Activated naive CD4-positive, alpha-beta T cell treated with anti-CD3 and anti-CD28 coated beads for 36 hours (primary cell): ENCODE results near the gene VAC14. TPM values are rescaled to one million over a fixed set of nuclear protein-coding genes. Genes with fewer than 3 reads are reported as not detected.

Experiments used
- CTCF ChIA-PET: fragments of 350-600 bp; sonication (Branson Sonifier 250); formaldehyde crosslinking; loops from one replicate; lab custom pipeline; 2021; ENCODE audit warnings: antibody characterized with exemption; lab: Charles Lee
- DNase-seq: peaks from one replicate; pipeline ENCODE4 v3.0.0-alpha.2; 2020
- H3K27ac Mint-ChIP-seq: one replicate; pipeline ENCODE4 v1.8.0; 2021; ENCODE audit warnings: mild to moderate bottlenecking, mixed read lengths
- H3K27me3 Mint-ChIP-seq: one replicate; pipeline ENCODE4 v1.8.0; 2021; ENCODE audit warnings: low read depth, mixed read lengths
- H3K36me3 Mint-ChIP-seq: one replicate; pipeline ENCODE4 v1.8.0; 2021; ENCODE audit warnings: low read depth, mixed read lengths
- H3K4me1 Mint-ChIP-seq: one replicate; pipeline ENCODE4 v1.8.0; 2021; ENCODE audit warnings: low read depth, mixed read lengths
- H3K4me3 Mint-ChIP-seq: one replicate; pipeline ENCODE4 v1.8.0; 2021; ENCODE audit warnings: mild to moderate bottlenecking, moderate library complexity, mixed read lengths
- H3K9me3 Mint-ChIP-seq: one replicate; pipeline ENCODE4 v1.8.0; 2021; ENCODE audit warnings: mixed read lengths
- intact Hi-C: fragments of 100-400 bp; cut with micrococcal nuclease; formaldehyde crosslinking; loops from one replicate; pipeline ENCODE4 v1.15.1; 2023
- total RNA-seq, 2 experiments: library from RNA; stranded (reverse); gene quantifications; one replicate each; pipeline ENCODE4 v1.2.3, GENCODE V29; 2021

VAC14 gene
- total RNA-seq, 2 experiments from 2014 or later = 19.6 to 20.6 TPM

DNA sequence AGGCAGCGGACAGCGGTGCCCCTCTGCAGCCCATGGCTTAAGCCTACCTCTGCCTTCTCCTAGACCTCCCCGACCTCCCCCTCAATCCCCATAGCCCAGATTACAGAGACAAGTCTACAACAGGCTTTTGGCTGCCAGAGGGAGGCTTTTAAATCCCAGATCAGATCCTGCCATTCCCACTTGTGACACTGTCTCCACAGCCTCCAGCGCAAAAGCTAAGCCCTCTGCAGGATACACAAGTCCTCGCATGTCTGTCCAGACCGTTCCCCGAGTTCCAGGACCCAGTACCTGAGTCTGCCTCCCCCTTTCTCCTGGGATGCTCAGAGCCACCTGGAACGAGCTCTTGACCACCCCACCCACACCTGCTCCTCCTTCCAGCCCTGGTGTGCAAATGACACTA is 31.2 kb downstream of the VAC14 start:
- no peak overlapping the region for H3K27ac Mint-ChIP-seq
- no peaks in the 10 kb centered on the region for H3K27me3 Mint-ChIP-seq
- DNase-seq = no peak
- H3K9me3 Mint-ChIP-seq = no peaks in the 10 kb centered on the region
- CTCF ChIA-PET = interaction anchor here (0.6 to 5.8 kb wide), 11 partner anchors 9 to 142 kb away, joined by 3 to 70 read pairs (median 8); no protein-coding TSS in a partner anchor
- H3K4me1 Mint-ChIP-seq = peaks cover 3% of the 10 kb centered on the region
- H3K4me3 Mint-ChIP-seq = no peak overlapping the region
- intact Hi-C loops = loop anchor here (10.0 kb wide), 1 partner anchor 605 kb away; no protein-coding TSS in a partner anchor
- H3K36me3 Mint-ChIP-seq = peaks cover 4% of the 10 kb centered on the region

DNA sequence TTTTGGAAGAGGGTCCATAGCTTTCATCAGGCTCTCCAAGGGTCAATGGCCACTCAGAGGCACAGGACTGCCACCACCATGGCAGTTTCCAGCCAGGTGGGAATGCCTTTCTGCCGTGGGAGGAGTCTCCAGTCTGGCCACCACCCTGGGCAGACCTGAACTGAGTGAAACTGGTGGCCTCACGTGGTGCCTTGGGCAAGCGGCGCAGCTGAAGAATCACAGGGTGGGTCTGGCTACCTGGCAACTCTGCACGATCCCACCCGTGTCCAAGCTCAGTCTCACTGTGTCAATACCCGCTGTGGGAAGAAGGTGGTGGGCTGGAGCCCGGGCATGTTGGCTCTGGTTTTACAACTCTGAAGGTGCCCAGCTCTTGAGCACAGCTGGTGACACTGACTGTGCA is 31.8 kb downstream of the VAC14 start:
- Mint-ChIP-seq H3K4me1 (peaks cover 3% of the 10 kb centered on the region), H3K27ac (no peak overlapping the region), H3K27me3 (no peaks in the 10 kb centered on the region), H3K4me3 (no peak overlapping the region), H3K9me3 (no peaks in the 10 kb centered on the region), H3K36me3 (peaks cover 4% of the 10 kb centered on the region)
- intact Hi-C loops = no loop called here
- DNase-seq = no peak
- CTCF ChIA-PET = interaction anchor here (1.3 to 5.8 kb wide), 4 partner anchors 10 to 96 kb away, joined by 5 to 70 read pairs (median 10); no protein-coding TSS in a partner anchor

DNA sequence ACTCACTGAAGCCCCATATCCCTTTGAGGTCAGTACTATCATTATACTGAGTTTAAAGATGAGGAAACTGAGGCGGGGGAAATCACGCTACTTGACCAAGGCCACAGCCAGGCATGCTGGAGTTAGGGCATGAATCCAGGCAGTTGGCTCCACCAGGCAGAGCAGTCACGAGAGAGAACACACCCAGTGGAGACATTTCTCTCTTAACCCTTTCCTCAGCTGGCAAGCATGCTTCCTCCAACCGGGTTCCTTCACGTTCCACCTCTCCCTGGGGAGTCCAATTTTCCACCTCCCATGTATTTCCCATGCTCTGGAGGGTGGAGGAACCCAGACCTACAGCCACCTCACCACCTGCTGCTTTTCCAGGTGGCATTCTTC is 32.8 kb downstream of the VAC14 start:
- Mint-ChIP-seq H3K36me3 (peaks cover 3% of the 10 kb centered on the region), H3K4me1 (peaks cover 3% of the 10 kb centered on the region), H3K27ac (no peak overlapping the region), H3K9me3 (no peaks in the 10 kb centered on the region), H3K27me3 (no peaks in the 10 kb centered on the region), H3K4me3 (no peak overlapping the region)
- CTCF ChIA-PET = interaction anchor here (2.2 to 5.8 kb wide), 2 partner anchors 87 to 95 kb away, joined by 7 to 70 read pairs; no protein-coding TSS in a partner anchor
- no peak for DNase-seq
- intact Hi-C loops = no loop called here

DNA sequence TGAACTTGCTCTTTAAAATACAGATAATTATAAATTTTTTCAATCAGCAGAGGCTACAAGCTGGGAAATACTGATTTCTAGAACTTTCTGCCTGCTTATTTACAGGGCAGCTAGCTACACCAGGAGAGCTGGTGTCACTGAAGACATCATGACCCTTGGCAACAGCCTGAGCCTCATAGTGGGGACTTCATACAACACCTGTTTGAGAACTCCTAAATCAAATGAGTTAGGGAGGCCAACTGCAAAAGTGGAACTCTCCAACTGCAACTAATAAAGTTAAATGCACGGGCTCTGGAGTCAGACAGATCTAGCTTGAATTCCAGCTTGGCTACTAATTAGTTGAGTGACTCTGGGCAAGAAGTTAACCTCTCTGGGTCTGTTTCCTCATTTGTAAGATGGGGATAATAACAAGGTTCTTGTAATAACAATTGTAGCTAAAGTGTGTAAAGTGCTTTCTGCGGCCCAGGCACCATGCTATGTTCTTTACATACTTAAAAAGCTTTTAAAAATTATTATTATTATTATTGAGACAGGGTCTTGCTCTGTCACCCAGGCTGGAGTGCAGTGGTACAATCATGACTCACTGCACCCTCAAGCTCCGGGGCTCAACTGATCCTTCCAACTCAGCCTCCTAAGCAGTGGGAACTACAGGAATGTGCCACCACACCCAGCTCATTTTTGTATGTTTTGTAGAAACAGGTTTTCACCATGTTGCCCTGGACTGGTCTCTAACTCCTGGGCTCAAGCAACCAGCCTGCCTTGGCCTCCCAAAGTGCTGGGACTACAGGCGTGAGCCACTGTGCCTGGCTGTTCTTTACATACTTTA is 33.4 kb downstream of the VAC14 start:
- Mint-ChIP-seq H3K27me3 (no peaks in the 10 kb centered on the region), H3K9me3 (no peaks in the 10 kb centered on the region), H3K36me3 (peaks cover 3% of the 10 kb centered on the region), H3K4me1 (peaks cover 3% of the 10 kb centered on the region), H3K4me3 (no peak overlapping the region), H3K27ac (no peak overlapping the region)
- CTCF ChIA-PET = interaction anchor here (0.6 to 5.8 kb wide), 4 partner anchors 87 to 1158 kb away, joined by 3 to 70 read pairs (median 6); no protein-coding TSS in a partner anchor
- intact Hi-C loops = no loop called here
- DNase-seq = no peak

DNA sequence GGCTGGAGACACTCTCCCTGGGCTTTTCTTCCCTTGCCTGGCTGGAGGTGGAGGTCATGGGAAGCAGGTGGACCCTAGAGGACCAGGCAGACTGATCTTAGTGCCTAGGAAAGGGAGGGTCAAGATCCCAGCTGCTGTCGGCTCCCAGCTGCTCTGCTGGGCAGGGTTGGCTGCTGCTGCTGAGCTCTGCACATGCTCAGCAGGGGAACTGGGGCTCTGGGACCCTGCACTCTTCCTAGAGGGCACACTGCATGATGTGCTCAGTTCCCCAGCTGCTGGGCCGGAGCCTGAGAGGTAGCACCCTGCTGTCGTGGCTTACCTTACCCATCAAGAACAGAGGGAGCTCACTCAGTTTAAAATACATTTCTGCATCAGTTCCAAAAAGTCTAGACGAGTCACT is 34.3 kb downstream of the VAC14 start:
- Mint-ChIP-seq H3K4me3 (no peak overlapping the region), H3K9me3 (no peaks in the 10 kb centered on the region), H3K27me3 (no peaks in the 10 kb centered on the region), H3K36me3 (peaks cover 6% of the 10 kb centered on the region), H3K4me1 (peaks cover 3% of the 10 kb centered on the region), H3K27ac (no peak overlapping the region)
- no peak for DNase-seq
- intact Hi-C loops = no loop called here
- CTCF ChIA-PET = interaction anchor here (1.0 kb wide), 1 partner anchor 113 kb away, joined by 3 read pairs; no protein-coding TSS in a partner anchor

DNA sequence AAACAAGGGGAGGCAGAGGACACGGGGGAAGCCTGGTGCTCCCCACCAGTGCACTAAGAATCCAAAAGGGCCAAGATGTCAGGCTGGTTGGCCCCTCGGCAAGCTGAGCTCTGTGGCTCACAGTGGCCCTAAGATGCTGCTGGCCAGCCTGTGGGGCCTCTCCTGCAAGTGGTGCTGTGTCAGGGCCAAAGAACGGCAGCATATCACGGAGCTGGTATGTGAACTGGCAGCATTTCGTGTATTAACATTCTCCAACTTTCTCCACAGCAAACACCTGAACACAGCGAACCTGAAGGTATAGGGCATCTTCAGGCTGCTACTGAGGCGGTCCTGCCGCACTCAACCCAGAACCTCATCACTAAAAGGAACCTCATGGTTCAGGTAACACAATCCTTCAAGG is 34.8 kb downstream of the VAC14 start:
- Mint-ChIP-seq H3K4me1 (peaks cover 3% of the 10 kb centered on the region), H3K36me3 (peaks cover 8% of the 10 kb centered on the region), H3K27ac (no peak overlapping the region), H3K9me3 (no peaks in the 10 kb centered on the region), H3K4me3 (no peak overlapping the region), H3K27me3 (no peaks in the 10 kb centered on the region)
- no peak for DNase-seq
- CTCF ChIA-PET = interaction anchor here (1.0 kb wide), 1 partner anchor 113 kb away, joined by 3 read pairs; no protein-coding TSS in a partner anchor
- intact Hi-C loops = no loop called here

DNA sequence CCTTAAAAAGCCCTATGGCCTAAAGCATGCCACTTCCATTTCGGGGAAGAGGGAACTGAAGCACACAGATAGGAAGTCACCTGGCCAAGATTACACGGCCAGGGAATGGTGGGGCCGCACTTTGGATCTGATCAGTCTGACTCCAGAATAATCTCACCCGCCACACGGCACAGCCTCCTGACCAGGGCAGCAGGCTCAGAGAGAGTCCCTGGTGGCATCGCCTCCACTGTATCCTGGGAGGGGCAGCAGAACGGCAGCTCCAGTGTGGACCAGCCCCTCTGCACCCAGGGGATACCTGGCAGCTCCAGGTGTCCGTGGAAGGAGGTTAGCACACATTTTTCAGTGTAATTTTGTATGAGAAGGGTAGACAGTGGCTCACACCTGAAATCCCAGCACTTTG is 35.5 kb downstream of the VAC14 start:
- CTCF ChIA-PET = no interaction called here

DNA sequence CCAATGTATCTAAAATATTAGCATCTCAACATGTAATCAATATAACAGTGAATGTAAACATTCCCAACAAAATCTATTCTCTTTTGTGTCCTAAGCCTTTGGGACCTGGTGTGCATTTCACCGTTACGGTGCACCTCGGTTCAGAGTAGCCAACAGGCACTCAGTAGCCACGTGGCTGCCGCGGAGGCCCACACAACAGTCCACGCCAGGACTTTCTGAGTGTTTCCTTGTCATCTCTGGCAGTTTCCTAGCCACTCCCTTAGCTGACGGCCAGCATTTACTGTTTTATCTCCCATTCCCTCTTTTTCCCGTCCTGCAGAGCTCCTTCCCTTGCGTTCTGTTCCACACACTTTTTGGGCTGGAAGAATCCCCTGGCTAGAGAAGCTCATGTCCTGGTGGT is 36.3 kb downstream of the VAC14 start:
- no peak overlapping the region for H3K27ac Mint-ChIP-seq
- H3K36me3 Mint-ChIP-seq = peaks cover 7% of the 10 kb centered on the region
- no peaks in the 10 kb centered on the region for H3K9me3 Mint-ChIP-seq
- no peak overlapping the region for H3K4me3 Mint-ChIP-seq
- peaks cover 4% of the 10 kb centered on the region for H3K4me1 Mint-ChIP-seq
- intact Hi-C loops = no loop called here
- no peaks in the 10 kb centered on the region for H3K27me3 Mint-ChIP-seq
- CTCF ChIA-PET = interaction anchor here (0.6 kb wide), 1 partner anchor 19 kb away, joined by 4 read pairs; no protein-coding TSS in a partner anchor
- no peak for DNase-seq

More for the DNA sequence above, 35.5 kb downstream of the VAC14 start:
- H3K36me3 Mint-ChIP-seq = peaks cover 8% of the 10 kb centered on the region
- no peak overlapping the region for H3K27ac Mint-ChIP-seq
- H3K4me1 Mint-ChIP-seq = peaks cover 3% of the 10 kb centered on the region
- H3K4me3 Mint-ChIP-seq = no peak overlapping the region
- intact Hi-C loops = no loop called here
- no peaks in the 10 kb centered on the region for H3K9me3 Mint-ChIP-seq
- no peak for DNase-seq
- no peaks in the 10 kb centered on the region for H3K27me3 Mint-ChIP-seq

DNA sequence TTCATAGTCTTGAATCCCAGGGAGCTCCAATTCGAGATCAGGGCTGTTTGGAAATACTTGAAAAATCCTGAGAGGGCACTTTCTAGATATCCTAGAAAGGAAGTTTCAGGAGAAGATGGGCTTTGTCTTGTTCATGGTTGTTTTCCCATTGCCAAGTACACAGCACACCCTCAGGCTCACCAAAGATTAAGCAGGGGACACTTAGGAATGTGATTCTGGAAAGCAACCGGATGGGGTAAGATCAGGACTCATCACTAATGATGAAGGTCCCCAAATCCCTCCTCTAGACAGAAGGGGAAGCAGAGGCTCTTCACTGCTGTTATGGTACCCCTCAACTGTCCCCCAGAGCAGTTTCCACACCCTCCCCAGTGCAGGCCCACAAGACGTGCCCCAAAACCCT is 40.7 kb downstream of the VAC14 start:
- Mint-ChIP-seq H3K4me1 (peaks cover 4% of the 10 kb centered on the region), H3K9me3 (no peaks in the 10 kb centered on the region), H3K27me3 (no peaks in the 10 kb centered on the region), H3K36me3 (peaks cover 16% of the 10 kb centered on the region), H3K4me3 (no peak overlapping the region), H3K27ac (no peak overlapping the region)
- intact Hi-C loops = no loop called here
- no peak for DNase-seq
- CTCF ChIA-PET = interaction anchor here (0.7 kb wide), 1 partner anchor 11 kb away, joined by 3 read pairs; no protein-coding TSS in a partner anchor

DNA sequence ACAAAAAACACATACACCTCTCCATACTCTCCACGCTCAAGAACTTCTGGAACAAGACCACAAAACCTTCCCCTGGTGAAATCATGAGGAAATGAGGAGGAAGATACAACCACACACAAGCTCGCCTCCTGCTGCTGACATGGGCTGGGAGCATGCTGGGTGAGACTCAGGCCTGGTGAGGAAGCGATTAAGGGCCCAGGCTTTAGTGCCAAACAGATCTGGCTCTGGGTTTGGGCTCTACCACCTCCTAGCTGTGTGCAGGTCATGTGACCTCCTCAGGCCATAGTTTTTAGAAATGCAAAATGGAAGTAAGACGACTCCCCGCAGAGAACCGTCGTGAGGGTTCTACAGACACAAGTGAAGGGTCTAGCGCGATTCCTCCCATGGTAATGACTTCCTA is 41.3 kb downstream of the VAC14 start:
- Mint-ChIP-seq H3K4me3 (no peak overlapping the region), H3K9me3 (no peaks in the 10 kb centered on the region), H3K36me3 (peaks cover 15% of the 10 kb centered on the region), H3K4me1 (peaks cover 4% of the 10 kb centered on the region), H3K27me3 (no peaks in the 10 kb centered on the region), H3K27ac (no peak overlapping the region)
- CTCF ChIA-PET = interaction anchor here (0.7 kb wide), 1 partner anchor 12 kb away, joined by 3 read pairs; no protein-coding TSS in a partner anchor
- no peak for DNase-seq
- intact Hi-C loops = no loop called here

DNA sequence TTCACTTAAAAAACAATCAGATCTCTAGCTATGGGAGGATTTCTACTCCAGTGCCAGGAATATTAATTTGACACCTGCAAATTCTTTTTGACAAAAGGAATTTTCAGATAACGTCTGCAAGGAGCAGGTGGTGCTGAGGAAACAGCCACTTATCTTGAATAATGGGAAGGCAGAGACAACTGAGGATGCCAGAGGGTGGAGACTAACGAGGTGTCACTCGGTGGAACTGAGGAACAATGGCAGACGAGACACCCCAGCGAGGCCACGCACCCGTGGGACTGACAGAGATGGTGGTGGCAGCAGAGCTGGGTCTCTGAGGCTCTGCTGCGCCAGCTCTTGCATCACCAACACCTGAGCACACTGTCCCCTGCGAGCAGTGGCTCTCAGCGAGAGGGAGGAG is 42.2 kb downstream of the VAC14 start:
- Mint-ChIP-seq H3K27ac (no peak overlapping the region), H3K27me3 (no peaks in the 10 kb centered on the region), H3K9me3 (no peaks in the 10 kb centered on the region), H3K4me3 (no peak overlapping the region), H3K4me1 (peaks cover 4% of the 10 kb centered on the region), H3K36me3 (peaks cover 16% of the 10 kb centered on the region)
- CTCF ChIA-PET = no interaction called here
- DNase-seq = no peak
- intact Hi-C loops = no loop called here

DNA sequence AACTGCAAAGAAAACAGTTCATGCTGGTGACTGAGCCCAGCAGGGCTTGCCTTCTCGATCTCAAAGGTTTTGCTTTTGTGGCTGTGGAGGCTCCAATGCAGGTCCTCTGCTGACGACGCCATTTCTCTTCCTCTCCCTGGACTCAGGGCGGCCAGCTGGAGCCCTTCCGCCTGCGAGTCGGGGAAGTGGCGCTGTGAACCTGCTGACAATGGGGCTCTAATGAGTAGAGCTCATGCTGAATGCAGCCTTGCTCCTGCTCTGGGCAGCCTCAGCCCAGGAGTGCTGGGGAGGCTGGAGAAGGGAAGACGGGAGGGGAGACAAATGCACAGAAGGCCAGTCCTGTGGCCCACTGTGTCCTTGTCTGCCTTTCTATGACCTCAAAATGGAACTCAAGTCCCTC is 43.8 kb downstream of the VAC14 start:
- Mint-ChIP-seq H3K4me3 (no peak overlapping the region), H3K27me3 (no peaks in the 10 kb centered on the region), H3K27ac (no peak overlapping the region), H3K4me1 (peaks cover 4% of the 10 kb centered on the region), H3K36me3 (peaks cover 16% of the 10 kb centered on the region), H3K9me3 (no peaks in the 10 kb centered on the region)
- DNase-seq = no peak
- intact Hi-C loops = no loop called here
- CTCF ChIA-PET = interaction anchor here (1.3 to 1.5 kb wide), 2 partner anchors 13 to 14 kb away, joined by 6 to 7 read pairs; no protein-coding TSS in a partner anchor
